Neural progenitor cell (in vitro differentiated cells): ENCODE results near the gene LTC4S. TPM values are rescaled to one million over a fixed set of nuclear protein-coding genes. Genes with fewer than 3 reads are reported as not detected.
A peak's percentile ranks its signal among the peaks of the same experiment; 100 is the strongest.

Experiments
- DNase-seq: peaks from one replicate; pipeline ENCODE4 v3.0.0-alpha.2; 2016; ENCODE audit warnings: low spot score
- H2AFZ ChIP-seq: fragments of 200-600 bp; sonication (generic); replicated peaks from 2 replicates; pipeline ENCODE4 v1.6.1; 2016; ENCODE audit warnings: antibody characterized with exemption
- H3F3A ChIP-seq: fragments of 200-600 bp; sonication (generic); 2 replicates; pipeline ENCODE4 v1.6.1; 2016; ENCODE audit warnings: antibody characterized with exemption, low read depth
- H3K27ac ChIP-seq: fragments of 200-600 bp; sonication (generic); 2 replicates; pipeline ENCODE4 v1.5.1; 2016; ENCODE audit warnings: mild to moderate bottlenecking
- H3K27me3 ChIP-seq: fragments of 200-600 bp; sonication (generic); 2 replicates; pipeline ENCODE4 v1.6.1; 2016; ENCODE audit warnings: mild to moderate bottlenecking, moderate library complexity
- H3K36me3 ChIP-seq: fragments of 200-600 bp; sonication (generic); 2 replicates; pipeline ENCODE4 v1.5.1; 2016
- H3K4me1 ChIP-seq: fragments of 200-600 bp; sonication (generic); 2 replicates; pipeline ENCODE4 v1.6.1; 2016; ENCODE audit warnings: mixed run types
- H3K4me2 ChIP-seq: fragments of 200-600 bp; sonication (generic); 2 replicates; pipeline ENCODE4 v1.6.1; 2016
- H3K4me3 ChIP-seq: fragments of 200-600 bp; sonication (generic); 2 replicates; pipeline ENCODE4 v1.5.1; 2016
- H3K79me2 ChIP-seq: fragments of 200-600 bp; sonication (generic); 2 replicates; pipeline ENCODE4 v1.6.1; 2016; ENCODE audit warnings: low read depth
- H3K9ac ChIP-seq: fragments of 200-600 bp; sonication (generic); 2 replicates; pipeline ENCODE4 v1.6.1; 2016
- H3K9me3 ChIP-seq: fragments of 200-600 bp; sonication (generic); 2 replicates; pipeline ENCODE4 v1.5.1; 2016; ENCODE audit warnings: low read depth
- H4K20me1 ChIP-seq: fragments of 200-600 bp; sonication (generic); 2 replicates; pipeline ENCODE4 v1.6.1; 2016; ENCODE audit warnings: low read depth
- H3K27ac Mint-ChIP-seq: 3 replicates; pipeline ENCODE4 v1.8.0; 2021; ENCODE audit warnings: mixed read lengths
- H3K27me3 Mint-ChIP-seq: 2 replicates; pipeline ENCODE4 v1.8.0; 2022; ENCODE audit warnings: low read depth, mild to moderate bottlenecking, inconsistent platforms, moderate library complexity, mixed read lengths; ENCODE audit not compliant: insufficient read depth
- H3K36me3 Mint-ChIP-seq: 3 replicates; pipeline ENCODE4 v1.8.0; 2021; ENCODE audit warnings: mixed read lengths
- H3K4me1 Mint-ChIP-seq: 3 replicates; pipeline ENCODE4 v1.8.0; 2021; ENCODE audit warnings: mixed read lengths
- H3K4me3 Mint-ChIP-seq: 3 replicates; pipeline ENCODE4 v1.8.0; 2021; ENCODE audit warnings: mild to moderate bottlenecking, moderate library complexity, mixed read lengths
- H3K9me3 Mint-ChIP-seq: 3 replicates; pipeline ENCODE4 v1.8.0; 2020; ENCODE audit warnings: mixed read lengths
- EZH2 ChIP-seq: fragments of 200-600 bp; sonication (generic); IDR thresholded peaks from 2 replicates; pipeline ENCODE4 v1.6.1; 2017; ENCODE audit warnings: antibody characterized with exemption, mild to moderate bottlenecking, moderate library complexity
- EZH2phosphoT487 ChIP-seq: fragments of 200-600 bp; sonication (generic); IDR thresholded peaks from 2 replicates; pipeline ENCODE4 v1.6.1; 2017; ENCODE audit warnings: antibody characterized with exemption
- microRNA counts: library from miRNA; unstranded; fragments of <30 nt; microRNA quantifications from one replicate; lab custom pipeline; 2016
- microRNA-seq: library from miRNA; unstranded; fragments of <30 nt; microRNA quantifications from one replicate; pipeline ENCODE4, GENCODE V29; 2016
- small RNA-seq: library from RNA; depleted of rRNA; stranded (forward); fragments of <200 nt; gene quantifications from one replicate; pipeline ENCODE3, GENCODE V24; 2015
- total RNA-seq: library from RNA; depleted of rRNA; stranded (reverse); fragments of >200 nt; gene quantifications from 2 replicates; pipeline ENCODE4 v1.2.3, GENCODE V29; 2015; ENCODE audit warnings: low replicate concordance
- TF ChIP-seq, protein P1 (sequence below): fragments of 200-600 bp; sonication (generic); IDR thresholded peaks from 2 replicates; pipeline ENCODE4 v1.5.1; 2017; ENCODE audit warnings: antibody characterized with exemption, mild to moderate bottlenecking

LTC4S gene
- total RNA-seq, 1 donor from 2014 or later = not detected

DNA sequence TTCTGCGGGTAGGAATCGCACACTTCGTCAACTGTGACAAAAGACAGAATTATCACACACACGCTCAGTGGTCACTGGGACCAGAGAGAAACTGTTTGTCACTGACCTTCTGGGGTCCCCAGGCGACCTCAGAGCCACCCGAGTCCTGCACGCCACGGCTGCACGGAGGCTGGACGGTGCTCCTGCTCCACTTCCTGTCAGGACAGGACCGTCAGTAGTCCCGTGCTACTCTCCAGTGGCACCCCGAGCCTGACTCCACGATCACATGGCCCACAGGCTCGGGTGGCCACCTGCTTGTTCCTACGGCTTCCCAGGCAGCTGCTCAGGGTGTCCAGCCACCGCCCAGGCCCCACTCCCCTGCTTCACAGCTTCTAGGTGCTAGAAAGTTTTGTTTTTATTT, 47.0 kb downstream of the LTC4S start:
- Mint-ChIP-seq H3K4me3 (no peak overlapping the region), H3K9me3 (peaks cover 9% of the 10 kb centered on the region), H3K4me1 (no peaks in the 10 kb centered on the region), H3K27ac (no peak overlapping the region), H3K27me3 (peaks cover 6% of the 10 kb centered on the region), H3K36me3 (peaks cover 54% of the 10 kb centered on the region)
- H3K27me3 ChIP-seq = no peaks in the 10 kb centered on the region
- H2AFZ ChIP-seq = no peak overlapping the region
- H3F3A ChIP-seq = no peaks in the 10 kb centered on the region
- DNase-seq = no peak
- H3K4me1 ChIP-seq = no peaks in the 10 kb centered on the region
- no peak overlapping the region for H3K4me3 ChIP-seq
- no peak overlapping the region for H3K9ac ChIP-seq
- TF ChIP-seq, protein P1, sequence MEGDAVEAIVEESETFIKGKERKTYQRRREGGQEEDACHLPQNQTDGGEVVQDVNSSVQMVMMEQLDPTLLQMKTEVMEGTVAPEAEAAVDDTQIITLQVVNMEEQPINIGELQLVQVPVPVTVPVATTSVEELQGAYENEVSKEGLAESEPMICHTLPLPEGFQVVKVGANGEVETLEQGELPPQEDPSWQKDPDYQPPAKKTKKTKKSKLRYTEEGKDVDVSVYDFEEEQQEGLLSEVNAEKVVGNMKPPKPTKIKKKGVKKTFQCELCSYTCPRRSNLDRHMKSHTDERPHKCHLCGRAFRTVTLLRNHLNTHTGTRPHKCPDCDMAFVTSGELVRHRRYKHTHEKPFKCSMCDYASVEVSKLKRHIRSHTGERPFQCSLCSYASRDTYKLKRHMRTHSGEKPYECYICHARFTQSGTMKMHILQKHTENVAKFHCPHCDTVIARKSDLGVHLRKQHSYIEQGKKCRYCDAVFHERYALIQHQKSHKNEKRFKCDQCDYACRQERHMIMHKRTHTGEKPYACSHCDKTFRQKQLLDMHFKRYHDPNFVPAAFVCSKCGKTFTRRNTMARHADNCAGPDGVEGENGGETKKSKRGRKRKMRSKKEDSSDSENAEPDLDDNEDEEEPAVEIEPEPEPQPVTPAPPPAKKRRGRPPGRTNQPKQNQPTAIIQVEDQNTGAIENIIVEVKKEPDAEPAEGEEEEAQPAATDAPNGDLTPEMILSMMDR = no peak
- TF ChIP-seq EZH2 (no peak), EZH2phosphoT487 (no peak)
- H3K79me2 ChIP-seq = no peaks in the 10 kb centered on the region
- H3K27ac ChIP-seq = no peak overlapping the region
- H3K36me3 ChIP-seq = peaks cover 20% of the 10 kb centered on the region
- peaks cover 7% of the 10 kb centered on the region for H3K9me3 ChIP-seq
- H4K20me1 ChIP-seq = no peaks in the 10 kb centered on the region
- H3K4me2 ChIP-seq = no peak overlapping the region

DNA sequence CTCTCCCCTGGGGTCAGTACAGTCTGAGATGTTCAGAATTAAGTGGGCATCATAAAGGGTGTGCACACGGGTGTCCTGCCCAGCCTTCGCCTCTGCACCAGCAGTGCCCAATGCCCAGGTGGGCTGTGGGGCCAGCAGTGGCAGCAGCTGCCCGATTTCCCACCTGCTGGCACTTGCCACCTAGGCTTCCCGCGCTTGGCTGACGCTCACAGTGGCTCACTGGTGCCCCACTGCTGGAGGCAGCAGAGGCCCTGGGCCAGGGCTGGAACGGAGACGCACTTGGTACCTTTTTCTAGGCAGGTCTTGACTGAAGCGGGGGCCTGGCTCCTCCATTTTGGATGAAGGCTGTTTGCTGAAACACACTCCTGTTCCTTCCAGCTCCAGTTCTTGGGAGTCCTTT, 47.8 kb downstream of the LTC4S start:
- Mint-ChIP-seq H3K4me1 (no peaks in the 10 kb centered on the region), H3K4me3 (no peak overlapping the region), H3K9me3 (peaks cover 13% of the 10 kb centered on the region), H3K36me3 (peaks cover 52% of the 10 kb centered on the region), H3K27me3 (peaks cover 6% of the 10 kb centered on the region), H3K27ac (no peak overlapping the region)
- no peaks in the 10 kb centered on the region for H4K20me1 ChIP-seq
- H3F3A ChIP-seq = no peaks in the 10 kb centered on the region
- peaks cover 17% of the 10 kb centered on the region for H3K36me3 ChIP-seq
- H3K4me2 ChIP-seq = no peak overlapping the region
- no peak overlapping the region for H3K9ac ChIP-seq
- no peaks in the 10 kb centered on the region for H3K27me3 ChIP-seq
- TF ChIP-seq EZH2 (no peak), EZH2phosphoT487 (no peak)
- TF ChIP-seq, protein P1 = no peak
- H2AFZ ChIP-seq = no peak overlapping the region
- no peak overlapping the region for H3K4me3 ChIP-seq
- H3K9me3 ChIP-seq = peaks cover 7% of the 10 kb centered on the region
- no peak for DNase-seq
- no peak overlapping the region for H3K27ac ChIP-seq
- no peaks in the 10 kb centered on the region for H3K79me2 ChIP-seq
- H3K4me1 ChIP-seq = no peaks in the 10 kb centered on the region

MicroRNAs within 50 kb of the gene (microRNA counts, 767-probe panel; counts per million panel counts)
- microRNA hsa-miR-1229 (lab: Ali Mortazavi, UCI) = 460 counts per million, percentile 90 among the panel's probes with 10 or more counts

Small RNAs within 50 kb of the gene (microRNA-seq; reads per million reads assigned to microRNA genes)
- not detected for gene MIR1229

Small RNAs within 50 kb of the gene (small RNA-seq; reads per million reads assigned to genes)
- gene MIR1229 = not detected

Other genes with a start within 250 kb of the LTC4S start
- 45.0 and 45.8 TPM in 2 replicates for gene RUFY1, start 243.4 kb upstream of the LTC4S start, total RNA-seq
- gene HNRNPH1, start 170.3 kb upstream of the LTC4S start, total RNA-seq = 795 and 1,138 TPM in 2 replicates
- not detected in 2 replicates for gene CBY3, start 113.0 kb upstream of the LTC4S start, total RNA-seq
- gene CANX, start 95.0 kb upstream of the LTC4S start, total RNA-seq = 301 and 403 TPM in 2 replicates
- gene MAML1, start 61.2 kb upstream of the LTC4S start, total RNA-seq = 29.1 and 30.7 TPM in 2 replicates
- 32.1 and 52.9 TPM in 2 replicates for gene MGAT4B, start 12.9 kb downstream of the LTC4S start, total RNA-seq
- gene SQSTM1, start 26.9 kb downstream of the LTC4S start, total RNA-seq = 27.6 and 55.0 TPM in 2 replicates
- gene MRNIP, start 64.8 kb downstream of the LTC4S start, total RNA-seq = 68.5 and 73.5 TPM in 2 replicates
- gene TBC1D9B, start 113.9 kb downstream of the LTC4S start, total RNA-seq = 26.7 and 60.1 TPM in 2 replicates